Measurements from ENCODE around the gene PRC1.

- TF ChIP-seq EZH2 (IDR thresholded peaks at IDR 0.05; ENCODE audit: insufficient read depth, poor library complexity, severe bottlenecking): no peak
- TF ChIP-seq EZH2phosphoT487 (IDR thresholded peaks at IDR 0.05; ENCODE audit: insufficient read depth, low read depth): no peak
Observed at GRCh38 chr15:90954712-90955623, 39.4 kb downstream of the PRC1 start, which contains the start of gene RCCD1.
